Dermis lymphatic vessel endothelial cell (primary cell): ENCODE measurements around the gene CACNG5. TPM values are rescaled to one million over a fixed set of nuclear protein-coding genes. Genes with fewer than 3 reads are reported as not detected.

Experiments used
- total RNA-seq: library from RNA; depleted of rRNA; stranded (reverse); fragments of >200 nt; gene quantifications from 2 replicates; pipeline ENCODE4 v1.2.1, GENCODE V29; 2014

Gene CACNG5
- total RNA-seq = not detected in 2 replicates

GRCh38 chr17:66834919-66835454 is at the start of gene CACNG5:
Gene CACNG5, plus strand, starts transcription at chr17:66835117. Its CDS starts 42,216 bp downstream, at chr17:66877333.

Other genes starting within 250 kb of the CACNG5 start
- gene CACNG4, start 129.6 kb downstream of the CACNG5 start, total RNA-seq = not detected in 2 replicates
- not detected in 2 replicates for gene CACNG1, start 209.4 kb downstream of the CACNG5 start, total RNA-seq